HG02623 (cell line): Measurements from ENCODE around the gene CEP104.

ENCODE experiments used
- ATAC-seq: cut with Tn5 transposase; IDR thresholded peaks from one replicate; pipeline ENCODE4 v1.9.1; 2021; ENCODE audit warnings: moderate library complexity; ENCODE audit not compliant: unreplicated experiment

CEP104 gene

GRCh38 chr1:3767328-3767925, 89.6 kb downstream of the CEP104 start:
- no peak for ATAC-seq

GRCh38 chr1:3763351-3764125, 93.5 kb downstream of the CEP104 start:
- no peak for ATAC-seq

GRCh38 chr1:3762873-3763228, 94.2 kb downstream of the CEP104 start:
- ATAC-seq = no peak

- ATAC-seq = no peak
These were observed 94.7 kb downstream of the CEP104 start for GRCh38 chr1:3762151-3762872.
